ENCODE data around the gene USP17L12.
"Not testable (repeated sequence)": the region's sequence is repeated elsewhere in the genome, so short reads cannot be mapped to it uniquely, and the experiment has no call there.

- TF ChIP-seq CTCF, EZH2, EZH2phosphoT487 (IDR thresholded peaks at IDR 0.05): not testable (repeated sequence)
Observed at GRCh38 chr4:9224596-9224995, 4.6 kb downstream of the USP17L12 start, which contains the start of gene USP17L13.
